Muscle of leg (tissue), 11 donors: ENCODE measurements around the gene PTPN1. TPM values are rescaled to one million over a fixed set of nuclear protein-coding genes. Genes with fewer than 3 reads are reported as not detected.

ENCODE experiments used
- DNase-seq: peaks from one replicate; pipeline ENCODE4 v3.0.0; 2013
- H3K27ac ChIP-seq: one replicate; pipeline ENCODE4 v1.5.1; 2013; ENCODE audit warnings: mild to moderate bottlenecking, low read length, control low read depth
- H3K27me3 ChIP-seq: one replicate; pipeline ENCODE4 v1.6.1; 2013; ENCODE audit warnings: low read length; ENCODE audit not compliant: control insufficient read depth, insufficient read depth
- H3K36me3 ChIP-seq: one replicate; pipeline ENCODE4 v1.6.1; 2013; ENCODE audit warnings: low read length; ENCODE audit not compliant: control insufficient read depth, insufficient read depth
- H3K4me1 ChIP-seq: one replicate; pipeline ENCODE4 v1.6.1; 2013; ENCODE audit warnings: low read length; ENCODE audit not compliant: control insufficient read depth, insufficient read depth
- H3K4me3 ChIP-seq: one replicate; pipeline ENCODE4 v1.5.1; 2013; ENCODE audit warnings: low read length, control low read depth
- H3K9me3 ChIP-seq: replicated peaks from 2 replicates; pipeline ENCODE4 v1.6.1; 2013; ENCODE audit warnings: low read depth, low read length; ENCODE audit not compliant: control insufficient read depth
- WGBS: methylation state at CpG from one replicate; pipeline ENCODE4 v1.1.5; 2013; ENCODE audit warnings: missing lambda C conversion rate; ENCODE audit not compliant: insufficient coverage; 5-methylcytosine and 5-hydroxymethylcytosine counted together
- polyA plus RNA-seq, 8 donors: library from polyadenylated mRNA; unstranded; fragments of 120-200 nt; gene quantifications; one replicate each; pipeline versions ENCODE4 v1.2.1 to v1.2.3, GENCODE V29; 2013; ENCODE audit warnings: inconsistent platforms in 1 of 8, low replicate concordance in 1 of 8; ENCODE audit not compliant: insufficient read length in 8 of 8, insufficient read depth in 1 of 8
- total RNA-seq: library from RNA; stranded (reverse); fragments of 120-200 nt; gene quantifications from one replicate; pipeline ENCODE4 v1.2.4, GENCODE V29; 2013

The PTPN1 gene
- total and polyA plus RNA-seq, 9 donors = 12.5 to 22.5 (median 18.4) TPM

DNA sequence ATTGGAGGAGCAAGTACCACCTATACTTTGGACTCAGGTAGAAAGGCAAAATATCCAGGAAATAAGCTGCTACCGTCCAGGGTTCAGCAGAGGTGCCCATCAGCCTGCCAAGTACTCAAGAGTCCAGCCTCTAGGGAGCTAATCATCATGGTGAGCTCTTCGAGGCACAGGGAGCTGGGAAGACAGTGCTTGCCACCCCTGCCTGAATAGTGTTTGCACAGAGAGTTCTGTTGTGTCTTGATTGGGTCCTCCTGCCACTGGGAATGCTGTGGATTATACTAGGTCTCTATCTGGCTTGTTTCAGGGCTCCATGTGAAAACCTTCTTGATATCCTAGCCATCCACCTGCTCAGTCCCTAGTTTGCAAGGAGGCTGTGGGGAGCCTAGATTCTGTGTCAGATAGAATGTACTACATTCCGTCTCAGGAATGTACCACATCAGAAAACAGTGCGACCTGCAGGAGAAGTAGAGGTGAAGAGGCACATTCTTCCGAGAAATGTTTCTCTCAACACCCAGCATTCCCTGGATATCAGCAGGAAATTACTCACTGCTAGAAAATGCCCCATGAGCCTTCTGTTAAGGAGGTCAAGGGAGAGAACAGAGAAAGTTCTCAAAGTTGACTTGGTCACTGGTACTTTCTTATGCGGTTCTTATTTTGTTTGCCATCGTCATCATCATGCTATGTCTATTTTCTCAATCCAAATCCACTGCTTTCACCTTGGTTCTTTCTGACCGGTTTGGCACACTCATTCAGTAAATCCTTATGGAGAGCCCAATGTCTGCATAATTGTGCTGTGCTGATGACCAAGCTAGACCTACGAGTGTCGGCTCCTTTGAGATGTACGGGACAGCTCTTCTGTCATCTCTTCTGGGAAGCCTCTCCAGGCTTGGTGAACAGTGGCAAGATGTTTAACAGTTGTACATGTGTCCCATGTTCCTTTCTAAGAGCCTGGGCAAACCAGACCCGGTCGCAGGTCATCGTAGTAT lies 30.7 kb downstream of the PTPN1 start:
- no peaks in the 10 kb centered on the region for H3K9me3 ChIP-seq
- no peak overlapping the region for H3K4me3 ChIP-seq
- no peaks in the 10 kb centered on the region for H3K27me3 ChIP-seq
- H3K27ac ChIP-seq = no peak overlapping the region
- WGBS = 85% methylated on average over 9 of the region's 14 CpGs
- H3K36me3 ChIP-seq = peaks cover 9% of the 10 kb centered on the region
- peaks cover 10% of the 10 kb centered on the region for H3K4me1 ChIP-seq
- no peak for DNase-seq

DNA sequence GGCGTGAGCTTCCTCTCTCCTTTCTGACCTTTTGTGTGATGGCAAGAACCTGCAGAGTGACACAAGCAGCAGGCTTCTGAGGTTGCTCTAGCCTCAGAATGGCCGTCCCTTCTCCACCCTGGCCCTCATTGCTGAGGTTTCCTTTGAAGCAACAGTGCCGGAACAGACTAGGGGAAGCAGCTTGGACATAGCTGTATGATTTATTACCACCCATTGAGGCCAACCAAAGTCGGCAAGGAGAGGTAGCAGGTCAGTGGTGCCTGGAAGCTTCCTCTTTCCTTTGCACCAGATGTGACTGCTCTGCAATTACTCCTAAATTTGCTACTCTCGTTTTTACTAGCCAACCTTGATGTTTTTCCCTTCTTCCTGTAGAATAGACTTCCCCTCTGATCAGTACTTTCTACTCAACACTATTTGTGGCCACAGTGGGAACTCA lies 31.4 kb downstream of the PTPN1 start:
- H3K4me3 ChIP-seq = no peak overlapping the region
- no peaks in the 10 kb centered on the region for H3K27me3 ChIP-seq
- 71% methylated on average over 2 of the region's 5 CpGs for WGBS
- H3K36me3 ChIP-seq = peaks cover 9% of the 10 kb centered on the region
- no peak for DNase-seq
- no peak overlapping the region for H3K27ac ChIP-seq
- H3K9me3 ChIP-seq = no peaks in the 10 kb centered on the region
- peaks cover 10% of the 10 kb centered on the region for H3K4me1 ChIP-seq

DNA sequence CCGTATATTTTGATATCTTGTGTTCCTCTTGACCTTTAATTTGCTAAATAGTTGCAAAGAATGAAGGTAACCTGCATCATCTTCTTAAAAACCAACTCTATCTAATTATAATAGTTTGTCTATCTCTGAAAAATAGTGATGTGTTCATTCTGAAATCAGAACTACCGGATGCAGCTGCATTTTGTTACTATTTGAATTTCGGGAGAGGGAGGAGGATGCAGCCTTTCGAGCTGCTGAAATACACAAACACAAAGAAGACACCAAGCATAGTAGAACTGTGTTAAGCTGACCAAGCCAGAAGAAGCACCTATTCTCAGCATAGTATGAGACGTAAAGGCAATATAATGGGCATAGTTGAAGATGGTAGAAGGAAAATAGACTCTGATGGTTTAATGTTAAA lies 33.1 kb downstream of the PTPN1 start:
- H3K4me1 ChIP-seq = peaks cover 10% of the 10 kb centered on the region
- H3K27ac ChIP-seq = no peak overlapping the region
- no peak overlapping the region for H3K4me3 ChIP-seq
- H3K27me3 ChIP-seq = no peaks in the 10 kb centered on the region
- H3K36me3 ChIP-seq = peaks cover 10% of the 10 kb centered on the region
- H3K9me3 ChIP-seq = no peaks in the 10 kb centered on the region
- no CpG with 5 or more reads among the region's 5 CpGs for WGBS
- DNase-seq = no peak

DNA sequence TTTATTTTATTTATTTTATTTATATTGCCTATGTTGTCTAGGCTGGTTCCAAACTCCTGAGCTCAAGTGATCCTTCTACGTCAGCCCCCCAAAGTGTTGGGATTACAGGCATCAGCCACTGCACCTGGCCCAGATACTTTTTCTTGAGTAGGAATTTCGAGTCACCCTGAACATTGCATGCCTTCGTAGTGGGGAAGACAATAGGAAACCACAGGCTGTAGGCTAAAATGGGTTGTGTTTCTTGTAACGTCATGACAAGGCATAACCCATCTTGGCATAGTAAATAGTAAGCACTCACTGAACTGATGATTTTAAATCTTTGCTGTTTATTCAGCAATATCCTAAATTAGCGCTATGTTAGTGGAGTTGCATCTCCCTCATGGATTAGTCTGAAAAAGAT lies 34.9 kb downstream of the PTPN1 start:
- WGBS = no CpG with 5 or more reads among the region's 5 CpGs
- Histone ChIP-seq H3K27me3 (no peaks in the 10 kb centered on the region), H3K4me3 (no peak overlapping the region), H3K4me1 (peaks cover 10% of the 10 kb centered on the region), H3K9me3 (no peaks in the 10 kb centered on the region), H3K27ac (no peak overlapping the region), H3K36me3 (peaks cover 13% of the 10 kb centered on the region)
- no peak for DNase-seq

DNA sequence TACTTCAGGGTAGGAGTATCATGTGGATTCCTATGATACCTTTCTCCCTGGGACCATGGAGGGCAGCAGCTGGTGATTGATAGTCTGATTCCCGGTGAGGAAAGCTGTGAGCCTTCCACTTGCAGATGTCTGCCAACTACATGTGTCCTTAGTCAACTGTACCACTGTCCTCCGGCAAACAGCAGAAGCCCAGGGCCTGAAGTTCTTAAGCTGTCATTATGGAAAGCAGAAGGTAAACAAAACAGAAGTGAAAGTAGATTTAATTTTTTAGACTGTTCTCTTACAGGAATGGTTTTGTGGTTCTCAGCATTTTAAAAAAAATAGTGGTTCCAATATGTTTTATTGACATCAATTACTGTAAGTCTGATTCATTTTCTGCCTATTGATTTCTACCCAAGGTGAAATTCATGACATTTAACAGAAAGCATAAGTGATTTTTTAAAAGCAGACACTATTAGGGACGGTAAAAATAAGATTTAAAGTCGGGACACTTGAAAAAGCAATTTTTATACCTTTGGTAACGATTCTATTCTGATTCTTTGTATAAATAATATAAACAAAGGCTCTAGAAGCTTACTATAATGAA lies 36.6 kb downstream of the PTPN1 start:
- H3K4me1 ChIP-seq = no peaks in the 10 kb centered on the region
- no peaks in the 10 kb centered on the region for H3K9me3 ChIP-seq
- H3K27me3 ChIP-seq = no peaks in the 10 kb centered on the region
- H3K27ac ChIP-seq = no peak overlapping the region
- WGBS = no CpG with 5 or more reads among the region's 5 CpGs
- peaks cover 8% of the 10 kb centered on the region for H3K36me3 ChIP-seq
- no peak overlapping the region for H3K4me3 ChIP-seq
- peak; percentile 40 for DNase-seq

DNA sequence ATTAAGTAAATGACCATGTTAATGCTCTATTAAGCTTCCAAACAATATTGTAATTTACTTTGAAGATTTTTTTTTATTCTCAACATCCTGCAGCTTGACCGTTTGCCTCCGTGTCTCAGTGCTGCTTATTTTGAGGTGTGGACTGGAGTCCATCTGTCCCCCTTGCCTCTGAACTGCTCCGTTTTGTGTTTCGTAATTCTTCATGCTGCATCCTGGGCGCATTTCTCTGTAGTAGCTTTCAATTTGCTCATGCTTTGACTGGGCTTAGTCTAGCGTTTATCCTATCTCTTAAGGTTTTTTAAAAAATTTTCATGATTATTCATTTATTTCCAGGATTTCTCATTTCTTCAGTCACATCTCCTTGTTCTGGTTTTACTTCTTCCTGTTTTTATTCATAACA lies 37.8 kb downstream of the PTPN1 start:
- H3K9me3 ChIP-seq = no peaks in the 10 kb centered on the region
- DNase-seq = no peak
- H3K36me3 ChIP-seq = peaks cover 8% of the 10 kb centered on the region
- H3K27ac ChIP-seq = no peak overlapping the region
- H3K27me3 ChIP-seq = no peaks in the 10 kb centered on the region
- no peaks in the 10 kb centered on the region for H3K4me1 ChIP-seq
- H3K4me3 ChIP-seq = no peak overlapping the region
- 56% methylated on average over 2 of the region's 6 CpGs for WGBS

DNA sequence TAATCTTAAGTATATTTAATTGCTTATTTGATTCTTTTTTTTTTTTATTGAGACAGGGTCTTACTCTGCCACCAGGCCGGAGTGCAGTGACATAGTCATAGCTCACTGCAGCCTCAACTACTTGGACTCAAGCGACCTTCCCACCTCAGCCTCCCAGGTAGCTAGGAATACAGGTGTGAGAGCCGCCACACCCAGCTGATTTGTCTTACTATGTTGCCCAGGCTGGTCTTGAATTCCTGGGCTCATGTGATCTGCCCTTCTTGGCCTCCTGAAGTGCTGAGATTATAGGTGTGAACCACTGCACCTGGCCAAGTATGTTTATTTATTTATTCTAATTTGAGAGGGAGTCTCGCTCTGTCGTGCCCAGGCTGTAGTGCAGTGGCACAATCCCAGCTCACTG lies 38.2 kb downstream of the PTPN1 start:
- WGBS = 84% methylated on average over 3 of the region's 5 CpGs
- DNase-seq = no peak
- Histone ChIP-seq H3K4me3 (no peak overlapping the region), H3K4me1 (no peaks in the 10 kb centered on the region), H3K27me3 (no peaks in the 10 kb centered on the region), H3K27ac (no peak overlapping the region), H3K9me3 (no peaks in the 10 kb centered on the region), H3K36me3 (peaks cover 8% of the 10 kb centered on the region)

DNA sequence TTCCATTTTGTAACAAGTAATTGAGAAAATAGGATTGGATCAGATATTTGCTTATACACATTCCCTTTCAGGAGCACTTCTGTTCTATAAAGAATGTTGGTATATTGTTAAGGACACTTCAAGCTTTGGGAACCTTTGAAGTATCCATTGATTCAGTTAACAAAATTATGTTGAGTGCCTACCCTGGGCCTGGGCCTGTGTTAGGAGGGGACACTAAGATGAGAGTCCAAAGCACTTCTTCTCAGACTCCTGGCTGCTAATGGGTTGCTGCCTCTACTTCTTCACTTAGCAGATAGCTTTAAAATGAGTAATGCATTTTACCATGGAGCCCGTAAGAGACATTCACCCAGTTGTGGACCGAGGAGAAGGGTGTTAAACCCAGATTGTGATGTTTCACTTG lies 40.3 kb downstream of the PTPN1 start:
- Histone ChIP-seq H3K27me3 (no peaks in the 10 kb centered on the region), H3K27ac (no peak overlapping the region), H3K4me3 (no peak overlapping the region), H3K9me3 (no peaks in the 10 kb centered on the region), H3K36me3 (peaks cover 8% of the 10 kb centered on the region), H3K4me1 (no peaks in the 10 kb centered on the region)
- 100% methylated on average over 1 of the region's 2 CpGs for WGBS
- DNase-seq = no peak

DNA sequence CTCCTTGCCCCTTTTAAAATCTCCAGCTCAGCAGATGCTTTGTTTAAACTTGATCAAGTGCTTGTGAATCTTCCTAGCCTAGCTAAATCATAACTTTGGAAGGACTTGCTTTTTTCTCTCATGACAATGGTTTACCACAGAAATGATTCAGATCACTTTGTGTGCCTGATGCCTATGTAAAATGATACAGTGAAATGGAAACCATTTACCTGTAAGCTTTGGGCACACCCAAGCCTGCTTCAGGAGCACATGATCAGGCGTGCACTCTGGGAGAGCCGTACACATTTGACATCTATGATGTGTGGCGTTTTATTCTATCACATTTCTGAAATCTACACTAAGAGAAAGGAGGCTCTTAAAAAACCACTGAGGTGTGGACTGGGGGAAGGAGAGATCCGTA lies 41.1 kb downstream of the PTPN1 start:
- Histone ChIP-seq H3K4me1 (no peaks in the 10 kb centered on the region), H3K27me3 (no peaks in the 10 kb centered on the region), H3K4me3 (no peak overlapping the region), H3K36me3 (peaks cover 8% of the 10 kb centered on the region), H3K27ac (no peak overlapping the region), H3K9me3 (no peaks in the 10 kb centered on the region)
- no CpG with 5 or more reads among the region's 4 CpGs for WGBS
- no peak for DNase-seq

DNA sequence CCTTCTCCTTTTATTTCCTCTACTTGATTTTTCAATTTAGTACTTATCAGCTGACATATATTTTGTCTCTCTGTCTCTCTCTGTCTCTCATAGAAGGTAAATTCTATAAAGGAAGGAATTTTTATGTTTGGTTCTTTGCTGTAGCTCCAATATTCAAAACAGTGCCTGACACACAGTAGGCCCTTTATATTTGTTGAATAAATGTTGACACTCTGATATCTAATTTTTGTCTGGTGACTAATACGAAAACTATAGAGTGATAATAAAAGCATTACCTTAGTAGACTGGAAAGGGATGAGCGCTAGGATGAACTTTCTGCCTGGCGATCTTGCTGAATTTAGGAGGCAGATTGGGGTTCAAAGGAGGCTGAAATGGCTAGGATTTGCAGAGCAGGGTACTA lies 42.8 kb downstream of the PTPN1 start:
- 94% methylated on average over 2 of the region's 3 CpGs for WGBS
- Histone ChIP-seq H3K36me3 (peaks cover 11% of the 10 kb centered on the region), H3K4me3 (no peak overlapping the region), H3K27me3 (no peaks in the 10 kb centered on the region), H3K4me1 (no peaks in the 10 kb centered on the region), H3K9me3 (no peaks in the 10 kb centered on the region), H3K27ac (no peak overlapping the region)
- DNase-seq = no peak
